Measurements from ENCODE around the gene ARHGEF19.

ARHGEF19 gene

GRCh38 chr1:16203550-16203949, 8.9 kb downstream of the ARHGEF19 start:
- peaks cover 14% of the 10 kb centered on the region for H3K4me1 ChIP-seq (ENCODE audit: insufficient read depth, low read length, poor library complexity, severe bottlenecking)
- no peak overlapping the region for H2AFZ ChIP-seq (ENCODE audit: low read length)
- no peaks in the 10 kb centered on the region for H3K9me3 ChIP-seq (ENCODE audit: insufficient read depth, low read depth, low read length)
- no peaks in the 10 kb centered on the region for H3K9me2 ChIP-seq (replicated peaks; ENCODE audit: low read depth, low read length)
- no peaks in the 10 kb centered on the region for H4K20me1 ChIP-seq (ENCODE audit: insufficient read depth, low read length, poor library complexity, severe bottlenecking)
- H3K27me3 ChIP-seq (ENCODE audit: insufficient read depth, low read length, poor library complexity, severe bottlenecking): no peaks in the 10 kb centered on the region
- H3K79me2 ChIP-seq (ENCODE audit: insufficient read depth, low read length): peaks cover 7% of the 10 kb centered on the region; the same call in 1 of the 2 replicates
- no peak overlapping the region for H3K4me2 ChIP-seq (ENCODE audit: low read depth, low read length, poor library complexity, severe bottlenecking)
- no peaks in the 10 kb centered on the region for H3K36me3 ChIP-seq (ENCODE audit: insufficient read depth, low read length)
- H3F3A ChIP-seq (ENCODE audit: low read depth): no peaks in the 10 kb centered on the region
- no peak for TF ChIP-seq EZH2phosphoT487 (IDR thresholded peaks at IDR 0.05; ENCODE audit: borderline replicate concordance)
- TF ChIP-seq CTCF (conservative IDR thresholded peaks at IDR 0.05; ENCODE audit: low read length): no peak
- H3K9ac ChIP-seq (ENCODE audit: low read depth, low read length, poor library complexity, severe bottlenecking): no peak overlapping the region
- H3K4me3 ChIP-seq (ENCODE audit: low read length, poor library complexity, severe bottlenecking): no peak overlapping the region

- H2AFZ ChIP-seq (ENCODE audit: low read length): no peak overlapping the region
- H3K4me2 ChIP-seq (ENCODE audit: low read depth, low read length, poor library complexity, severe bottlenecking): no peak overlapping the region
- no peaks in the 10 kb centered on the region for H3K9me2 ChIP-seq (replicated peaks; ENCODE audit: low read depth, low read length)
- peaks cover 7% of the 10 kb centered on the region; the same call in 1 of the 2 replicates for H3K79me2 ChIP-seq (ENCODE audit: insufficient read depth, low read length)
- H3K4me1 ChIP-seq (ENCODE audit: insufficient read depth, low read length, poor library complexity, severe bottlenecking): peaks cover 14% of the 10 kb centered on the region
- no peak overlapping the region for H3K9ac ChIP-seq (ENCODE audit: low read depth, low read length, poor library complexity, severe bottlenecking)
- H3K9me3 ChIP-seq (ENCODE audit: insufficient read depth, low read depth, low read length): no peaks in the 10 kb centered on the region
- TF ChIP-seq EZH2phosphoT487 (IDR thresholded peaks at IDR 0.05; ENCODE audit: borderline replicate concordance) (no peak), CTCF (conservative IDR thresholded peaks at IDR 0.05; ENCODE audit: low read length) (no peak)
- no peaks in the 10 kb centered on the region for H3K27me3 ChIP-seq (ENCODE audit: insufficient read depth, low read length, poor library complexity, severe bottlenecking)
- no peaks in the 10 kb centered on the region for H3F3A ChIP-seq (ENCODE audit: low read depth)
- H4K20me1 ChIP-seq (ENCODE audit: insufficient read depth, low read length, poor library complexity, severe bottlenecking): no peaks in the 10 kb centered on the region
- no peaks in the 10 kb centered on the region for H3K36me3 ChIP-seq (ENCODE audit: insufficient read depth, low read length)
- H3K4me3 ChIP-seq (ENCODE audit: low read length, poor library complexity, severe bottlenecking): no peak overlapping the region
Observed at GRCh38 chr1:16202281-16203210, 9.9 kb downstream of the ARHGEF19 start.

- H3K27me3 ChIP-seq (ENCODE audit: insufficient read depth, low read length, poor library complexity, severe bottlenecking): no peaks in the 10 kb centered on the region
- H3K9me2 ChIP-seq (replicated peaks; ENCODE audit: low read depth, low read length): no peaks in the 10 kb centered on the region
- H3K36me3 ChIP-seq (ENCODE audit: insufficient read depth, low read length): no peaks in the 10 kb centered on the region
- H3K9ac ChIP-seq (ENCODE audit: low read depth, low read length, poor library complexity, severe bottlenecking): no peak overlapping the region
- TF ChIP-seq CTCF (conservative IDR thresholded peaks at IDR 0.05; ENCODE audit: low read length): no peak
- no peak for TF ChIP-seq EZH2phosphoT487 (IDR thresholded peaks at IDR 0.05; ENCODE audit: borderline replicate concordance)
- no peaks in the 10 kb centered on the region for H3K4me1 ChIP-seq (ENCODE audit: insufficient read depth, low read length, poor library complexity, severe bottlenecking)
- no peak overlapping the region for H3K4me2 ChIP-seq (ENCODE audit: low read depth, low read length, poor library complexity, severe bottlenecking)
- H3K9me3 ChIP-seq (ENCODE audit: insufficient read depth, low read depth, low read length): no peaks in the 10 kb centered on the region
- H3F3A ChIP-seq (ENCODE audit: low read depth): no peaks in the 10 kb centered on the region
- H3K79me2 ChIP-seq (ENCODE audit: insufficient read depth, low read length): no peaks in the 10 kb centered on the region
- no peak overlapping the region for H2AFZ ChIP-seq (ENCODE audit: low read length)
- no peaks in the 10 kb centered on the region for H4K20me1 ChIP-seq (ENCODE audit: insufficient read depth, low read length, poor library complexity, severe bottlenecking)
- no peak overlapping the region for H3K4me3 ChIP-seq (ENCODE audit: low read length, poor library complexity, severe bottlenecking)
Observed at GRCh38 chr1:16199700-16200099, 12.8 kb downstream of the ARHGEF19 start.
